ENCODE measurements around the gene LDLRAD2.

- TF ChIP-seq POLR2AphosphoS5 (IDR thresholded peaks at IDR 0.05; ENCODE audit: low read depth, low read length) (no peak), POU2F2 (IDR thresholded peaks at IDR 0.05; ENCODE audit: low read depth, low read length) (no peak), TAF1 (IDR thresholded peaks at IDR 0.05; ENCODE audit: low read depth, low read length) (no peak), POLR2A (IDR thresholded peaks at IDR 0.05; ENCODE audit: low read depth, low read length) (no peak), SPI1 (IDR thresholded peaks at IDR 0.05; ENCODE audit: low read depth, low read length) (no peak)
Measured at GRCh38 chr1:21857142-21857839, 45.2 kb downstream of the LDLRAD2 start.

Measured in GM12891 (cell line).